ENCODE results near the gene TMC6.

DNA sequence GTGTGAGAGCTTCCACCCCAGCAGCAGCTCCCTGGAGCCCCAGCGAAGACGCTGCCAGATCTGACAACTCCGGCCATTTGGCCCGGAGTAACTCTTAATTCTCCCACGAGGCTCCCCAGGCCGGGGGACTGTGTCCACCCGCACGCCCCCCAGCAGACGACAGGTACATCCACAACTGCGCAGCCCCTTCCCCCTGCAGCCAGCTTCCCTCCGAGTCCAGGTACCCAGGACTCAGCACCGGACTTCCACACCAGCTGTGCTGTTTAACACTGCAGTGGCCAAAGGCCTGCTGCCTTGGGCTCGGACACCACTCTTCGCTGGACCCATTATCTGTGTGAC lies 47.1 kb upstream of the TMC6 start:
- TF ChIP-seq, protein P1, sequence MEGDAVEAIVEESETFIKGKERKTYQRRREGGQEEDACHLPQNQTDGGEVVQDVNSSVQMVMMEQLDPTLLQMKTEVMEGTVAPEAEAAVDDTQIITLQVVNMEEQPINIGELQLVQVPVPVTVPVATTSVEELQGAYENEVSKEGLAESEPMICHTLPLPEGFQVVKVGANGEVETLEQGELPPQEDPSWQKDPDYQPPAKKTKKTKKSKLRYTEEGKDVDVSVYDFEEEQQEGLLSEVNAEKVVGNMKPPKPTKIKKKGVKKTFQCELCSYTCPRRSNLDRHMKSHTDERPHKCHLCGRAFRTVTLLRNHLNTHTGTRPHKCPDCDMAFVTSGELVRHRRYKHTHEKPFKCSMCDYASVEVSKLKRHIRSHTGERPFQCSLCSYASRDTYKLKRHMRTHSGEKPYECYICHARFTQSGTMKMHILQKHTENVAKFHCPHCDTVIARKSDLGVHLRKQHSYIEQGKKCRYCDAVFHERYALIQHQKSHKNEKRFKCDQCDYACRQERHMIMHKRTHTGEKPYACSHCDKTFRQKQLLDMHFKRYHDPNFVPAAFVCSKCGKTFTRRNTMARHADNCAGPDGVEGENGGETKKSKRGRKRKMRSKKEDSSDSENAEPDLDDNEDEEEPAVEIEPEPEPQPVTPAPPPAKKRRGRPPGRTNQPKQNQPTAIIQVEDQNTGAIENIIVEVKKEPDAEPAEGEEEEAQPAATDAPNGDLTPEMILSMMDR (optimal IDR thresholded peaks at IDR 0.05 in 1 of 3, IDR thresholded peaks at IDR 0.05 in 1 of 3, conservative IDR thresholded peaks at IDR 0.05 in 1 of 3; ENCODE audit: extremely low read depth in 1 of 3, insufficient read depth in 2 of 3, low read length in 3 of 3), result no peak
- TF ChIP-seq EZH2 (IDR thresholded peaks at IDR 0.05; ENCODE audit: low read length), result no peak

Data from keratinocyte (primary cell).